K562 (cell line): ENCODE data around the gene SCAP. TPM values are rescaled to one million over a fixed set of nuclear protein-coding genes. Genes with fewer than 3 reads are reported as not detected.

ENCODE experiments used
- ARID1B ChIP-seq: fragments of 450-650 bp; IDR thresholded peaks from 2 replicates; pipeline ENCODE4 v1.6.1; 2016; ENCODE audit warnings: antibody characterized with exemption, mild to moderate bottlenecking, inconsistent platforms
- CBX8 ChIP-seq: fragments of 200-600 bp; sonication (generic); IDR thresholded peaks from 2 replicates; pipeline ENCODE4 v1.6.1; 2012; ENCODE audit warnings: borderline replicate concordance, mixed run types, low read depth, mild to moderate bottlenecking, moderate library complexity, mixed read lengths, low read length, control low read depth, inconsistent platforms; ENCODE audit not compliant: poor library complexity, severe bottlenecking; ENCODE audit errors: extremely low read depth
- FOSL1 ChIP-seq: fragments of 200-800 bp; sonication (Bioruptor generic); conservative IDR thresholded peaks from 2 replicates; pipeline ENCODE4 v1.6.1; 2016; ENCODE audit warnings: missing genetic modification characterization, missing compliant biosample characterization
- HDGF ChIP-seq: fragments of 450-650 bp; IDR thresholded peaks from 2 replicates; pipeline ENCODE4 v1.6.1; 2016
- NONO ChIP-seq, 2 experiments: fragments of 200-400 bp in 1 of 2; fragments of 450-650 bp in 1 of 2; formaldehyde crosslinking in 1 of 2; IDR thresholded peaks; 2 replicates each; pipeline ENCODE4 v1.6.1; 2017; ENCODE audit warnings: low read depth in 2 of 2, mild to moderate bottlenecking in 2 of 2, moderate library complexity in 2 of 2, low read length in 1 of 2
- SMARCC2 ChIP-seq: fragments of 450-650 bp; IDR thresholded peaks from 2 replicates; pipeline ENCODE4 v1.6.1; 2017; ENCODE audit warnings: antibody characterized with exemption, moderate library complexity, mild to moderate bottlenecking, low read depth
- SRF ChIP-seq, 2 experiments: fragments of 250-450, 450-650 bp in 1 of 2; sonication (Bioruptor Pico) in 1 of 2; sonication (generic) in 1 of 2; formaldehyde crosslinking; IDR thresholded peaks; 2 replicates each; pipeline versions ENCODE4 v1.5.0 to v1.5.1; 2020 to 2022; ENCODE audit warnings: mild to moderate bottlenecking in 1 of 2, missing genetic modification reagents in 1 of 2
- TAL1 ChIP-seq: fragments of 450-650 bp; IDR thresholded peaks from 2 replicates; pipeline ENCODE4 v1.6.1; 2016; ENCODE audit warnings: mild to moderate bottlenecking
- ZEB2 ChIP-seq: fragments of 450-650 bp; IDR thresholded peaks from 2 replicates; pipeline ENCODE4 v1.6.1; 2016
- ZNF277 ChIP-seq: fragments of 250-450 bp; sonication (Bioruptor Pico); IDR thresholded peaks from 2 replicates; pipeline ENCODE4 v1.8.0; 2022; ENCODE audit warnings: inconsistent platforms, mild to moderate bottlenecking, moderate library complexity, borderline replicate concordance
- polyA plus RNA-seq, 8 experiments: library from polyadenylated mRNA; depleted of rRNA in 4 of 8; stranded (reverse) in 5 of 8; unstranded in 3 of 8; fragments of >200 nt; fragmentation: Nextera tagmentation in 2 of 8; fragmentation: Illumina TruSeq in 1 of 8; extraction: Ambion mirVana in 2 of 8; extraction: Trizol in 1 of 8; gene quantifications; 2 replicates each; pipeline versions ENCODE4 v1.2.1 to v1.2.3, GENCODE V29; 2011 to 2014; ENCODE audit warnings: inconsistent platforms in 1 of 8, missing spikeins in 1 of 8
- total RNA-seq, 7 experiments: library from RNA; depleted of rRNA in 6 of 7; stranded (reverse); fragments of >200 nt in 6 of 7; fragmentation: Illumina TruSeq in 2 of 7; extraction: Trizol in 2 of 7; gene quantifications; 2 replicates each; pipeline versions ENCODE4 v1.2.1 to v1.2.3, GENCODE V29; 2011 to 2021; ENCODE audit warnings: low replicate concordance in 1 of 7
- TF ChIP-seq, protein P1 (sequence below), 2 experiments: fragments of 450-650 bp; formaldehyde crosslinking in 1 of 2; IDR thresholded peaks; 2 replicates each; pipeline versions ENCODE4 v1.4.0 to v1.6.1; 2014 to 2020; ENCODE audit warnings: mild to moderate bottlenecking in 2 of 2, borderline replicate concordance in 1 of 2, low read depth in 1 of 2
- TF ChIP-seq, protein P2 (sequence below): sonication (generic); formaldehyde crosslinking; IDR thresholded peaks from 2 replicates; pipeline ENCODE4 v1.8.0; 2022; ENCODE audit warnings: mild to moderate bottlenecking, missing genetic modification reagents
- TF ChIP-seq, protein P3 (sequence below): fragments of 450-650 bp; IDR thresholded peaks from 2 replicates; pipeline ENCODE4 v1.6.1; 2014; ENCODE audit warnings: low read depth, mild to moderate bottlenecking, moderate library complexity, borderline replicate concordance

SCAP gene
- total and polyA plus RNA-seq, 9 of the 15 experiments (the other 6 are each of a cell fraction or from before 2014, with no cell fraction given) = 2.6 to 104 (median 37.8) TPM

DNA sequence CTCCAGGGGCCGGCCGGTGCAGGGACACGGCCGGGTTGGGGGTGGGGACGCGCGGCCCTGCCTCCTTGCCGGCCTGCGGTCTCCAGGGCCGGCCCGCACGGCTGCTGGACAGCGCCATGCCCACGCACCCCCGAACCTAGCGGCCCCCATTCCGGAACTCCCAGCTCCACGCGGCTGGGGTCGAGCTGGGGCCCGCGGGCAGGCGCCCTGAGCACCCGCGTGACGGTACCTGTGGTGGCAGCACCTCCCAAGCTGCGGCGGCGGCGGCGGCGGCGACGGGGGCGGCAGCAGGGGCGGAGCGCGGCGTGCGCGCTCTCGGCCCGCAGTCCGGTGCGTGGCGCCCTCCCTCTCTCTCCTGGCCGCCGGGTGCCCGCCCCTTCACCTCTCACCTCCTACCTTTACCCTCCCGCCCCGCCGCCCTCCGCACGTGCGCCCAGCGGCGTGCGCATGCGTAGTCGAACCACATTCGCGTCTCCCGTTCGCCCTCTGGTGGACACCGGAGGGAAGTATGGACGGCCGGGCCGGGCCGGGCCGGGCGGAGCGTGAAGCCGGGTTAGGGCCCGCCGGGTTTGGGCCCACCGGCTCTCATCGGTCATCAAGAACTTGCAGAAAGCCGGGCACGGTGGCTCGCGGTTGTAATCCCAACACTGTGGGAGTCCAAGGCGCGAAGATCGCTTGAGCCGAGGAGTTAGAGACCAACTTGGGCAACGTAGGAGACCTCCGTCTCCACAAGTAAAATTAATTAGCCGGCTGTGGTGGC, at the start of gene SCAP (continued):
- no peak for TF ChIP-seq HDGF
- TF ChIP-seq ZNF277 = no peak
- TF ChIP-seq, protein P1, sequence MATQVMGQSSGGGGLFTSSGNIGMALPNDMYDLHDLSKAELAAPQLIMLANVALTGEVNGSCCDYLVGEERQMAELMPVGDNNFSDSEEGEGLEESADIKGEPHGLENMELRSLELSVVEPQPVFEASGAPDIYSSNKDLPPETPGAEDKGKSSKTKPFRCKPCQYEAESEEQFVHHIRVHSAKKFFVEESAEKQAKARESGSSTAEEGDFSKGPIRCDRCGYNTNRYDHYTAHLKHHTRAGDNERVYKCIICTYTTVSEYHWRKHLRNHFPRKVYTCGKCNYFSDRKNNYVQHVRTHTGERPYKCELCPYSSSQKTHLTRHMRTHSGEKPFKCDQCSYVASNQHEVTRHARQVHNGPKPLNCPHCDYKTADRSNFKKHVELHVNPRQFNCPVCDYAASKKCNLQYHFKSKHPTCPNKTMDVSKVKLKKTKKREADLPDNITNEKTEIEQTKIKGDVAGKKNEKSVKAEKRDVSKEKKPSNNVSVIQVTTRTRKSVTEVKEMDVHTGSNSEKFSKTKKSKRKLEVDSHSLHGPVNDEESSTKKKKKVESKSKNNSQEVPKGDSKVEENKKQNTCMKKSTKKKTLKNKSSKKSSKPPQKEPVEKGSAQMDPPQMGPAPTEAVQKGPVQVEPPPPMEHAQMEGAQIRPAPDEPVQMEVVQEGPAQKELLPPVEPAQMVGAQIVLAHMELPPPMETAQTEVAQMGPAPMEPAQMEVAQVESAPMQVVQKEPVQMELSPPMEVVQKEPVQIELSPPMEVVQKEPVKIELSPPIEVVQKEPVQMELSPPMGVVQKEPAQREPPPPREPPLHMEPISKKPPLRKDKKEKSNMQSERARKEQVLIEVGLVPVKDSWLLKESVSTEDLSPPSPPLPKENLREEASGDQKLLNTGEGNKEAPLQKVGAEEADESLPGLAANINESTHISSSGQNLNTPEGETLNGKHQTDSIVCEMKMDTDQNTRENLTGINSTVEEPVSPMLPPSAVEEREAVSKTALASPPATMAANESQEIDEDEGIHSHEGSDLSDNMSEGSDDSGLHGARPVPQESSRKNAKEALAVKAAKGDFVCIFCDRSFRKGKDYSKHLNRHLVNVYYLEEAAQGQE (IDR thresholded peaks at IDR 0.05; ENCODE audit: borderline replicate concordance) = peak; percentile 98
- TF ChIP-seq, protein P1 (CRISPR knock-in tag; IDR thresholded peaks at IDR 0.05; ENCODE audit: low read depth) = peak; percentile 98
- TF ChIP-seq, protein P2, sequence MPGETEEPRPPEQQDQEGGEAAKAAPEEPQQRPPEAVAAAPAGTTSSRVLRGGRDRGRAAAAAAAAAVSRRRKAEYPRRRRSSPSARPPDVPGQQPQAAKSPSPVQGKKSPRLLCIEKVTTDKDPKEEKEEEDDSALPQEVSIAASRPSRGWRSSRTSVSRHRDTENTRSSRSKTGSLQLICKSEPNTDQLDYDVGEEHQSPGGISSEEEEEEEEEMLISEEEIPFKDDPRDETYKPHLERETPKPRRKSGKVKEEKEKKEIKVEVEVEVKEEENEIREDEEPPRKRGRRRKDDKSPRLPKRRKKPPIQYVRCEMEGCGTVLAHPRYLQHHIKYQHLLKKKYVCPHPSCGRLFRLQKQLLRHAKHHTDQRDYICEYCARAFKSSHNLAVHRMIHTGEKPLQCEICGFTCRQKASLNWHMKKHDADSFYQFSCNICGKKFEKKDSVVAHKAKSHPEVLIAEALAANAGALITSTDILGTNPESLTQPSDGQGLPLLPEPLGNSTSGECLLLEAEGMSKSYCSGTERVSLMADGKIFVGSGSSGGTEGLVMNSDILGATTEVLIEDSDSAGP = no peak
- TF ChIP-seq CBX8 = no peak
- peak in 1 of 2 experiments; percentile 67; a peak in 2 of 4 replicates for TF ChIP-seq NONO (IDR thresholded peaks at IDR 0.05; ENCODE audit: low read depth in 2 of 2, low read length in 1 of 2)
- peak; percentile 48; the same call in 1 of the 2 replicates for TF ChIP-seq FOSL1 (tag)
- no peak for TF ChIP-seq TAL1
- peak; percentile 33; the same call in 1 of the 2 replicates for TF ChIP-seq ARID1B
- no peak; the same call in 1 of the 2 replicates for TF ChIP-seq SMARCC2
- TF ChIP-seq, protein P3, sequence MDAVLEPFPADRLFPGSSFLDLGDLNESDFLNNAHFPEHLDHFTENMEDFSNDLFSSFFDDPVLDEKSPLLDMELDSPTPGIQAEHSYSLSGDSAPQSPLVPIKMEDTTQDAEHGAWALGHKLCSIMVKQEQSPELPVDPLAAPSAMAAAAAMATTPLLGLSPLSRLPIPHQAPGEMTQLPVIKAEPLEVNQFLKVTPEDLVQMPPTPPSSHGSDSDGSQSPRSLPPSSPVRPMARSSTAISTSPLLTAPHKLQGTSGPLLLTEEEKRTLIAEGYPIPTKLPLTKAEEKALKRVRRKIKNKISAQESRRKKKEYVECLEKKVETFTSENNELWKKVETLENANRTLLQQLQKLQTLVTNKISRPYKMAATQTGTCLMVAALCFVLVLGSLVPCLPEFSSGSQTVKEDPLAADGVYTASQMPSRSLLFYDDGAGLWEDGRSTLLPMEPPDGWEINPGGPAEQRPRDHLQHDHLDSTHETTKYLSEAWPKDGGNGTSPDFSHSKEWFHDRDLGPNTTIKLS = peak; percentile 97
- peak; percentile 48; the same call in 1 of the 2 replicates for TF ChIP-seq ZEB2
- TF ChIP-seq SRF (CRISPR knock-in tag; IDR thresholded peaks at IDR 0.05) = no peak; a peak in 1 of 4 replicates
